ENCODE measurements around the gene SLC2A1.

- TF ChIP-seq POLR2AphosphoS5 (IDR thresholded peaks at IDR 0.05) (peak in 1 of 3 donors; percentile 19), CTCF (IDR thresholded peaks at IDR 0.05 in 8 of 11, conservative IDR thresholded peaks at IDR 0.05 in 3 of 11) (no peak), POLR2A (IDR thresholded peaks at IDR 0.05) (no peak)
Observed at GRCh38 chr1:42938645-42939615, 19.7 kb downstream of the SLC2A1 start.
